Measurements from ENCODE around the gene RNF126. TPM values are rescaled to one million over a fixed set of nuclear protein-coding genes. Genes with fewer than 3 reads are reported as not detected.

Gene RNF126
- total and polyA plus RNA-seq, 2 experiments from 2014 or later, result 95.7 to 112 TPM

- peaks cover 6% of the 10 kb centered on the region for H3K4me1 Mint-ChIP-seq
- Histone ChIP-seq H3K4me2 (no peak overlapping the region), H3F3A (replicated peaks; ENCODE audit: low read depth) (no peaks in the 10 kb centered on the region), H4K20me1 (replicated peaks; ENCODE audit: insufficient read depth) (no peaks in the 10 kb centered on the region; the same call in none of the 2 replicates), H3K4me1 (ENCODE audit: insufficient read depth) (no peaks in the 10 kb centered on the region), H3K9me2 (ENCODE audit: insufficient read depth) (no peaks in the 10 kb centered on the region), H3K27ac (ENCODE audit: low read depth) (no peak overlapping the region), H3K4me3 (no peak overlapping the region), H3K36me3 (ENCODE audit: insufficient read depth) (no peaks in the 10 kb centered on the region), H3K79me2 (replicated peaks; ENCODE audit: insufficient read depth) (no peaks in the 10 kb centered on the region), H2AFZ (no peak overlapping the region), H3K27me3 (ENCODE audit: insufficient read depth) (no peaks in the 10 kb centered on the region)
- H3K4me3 Mint-ChIP-seq, result no peak overlapping the region
- peaks cover 8% of the 10 kb centered on the region; the same call in 1 of the 3 replicates for H3K36me3 Mint-ChIP-seq (ENCODE audit: low read depth)
- no peak overlapping the region for H3K27ac Mint-ChIP-seq
- H3K27me3 Mint-ChIP-seq (ENCODE audit: insufficient read depth, low read depth, poor library complexity), result peaks cover 17% of the 10 kb centered on the region
- H3K9me3 Mint-ChIP-seq, result peaks cover 4% of the 10 kb centered on the region; the same call in 1 of the 3 replicates
- no peak for TF ChIP-seq STAT1 (IDR thresholded peaks at IDR 0.05; ENCODE audit: unreplicated experiment)
- no peak for TF ChIP-seq ETS1 (IDR thresholded peaks at IDR 0.05)
- no peak for TF ChIP-seq EZH2phosphoT487 (IDR thresholded peaks at IDR 0.05; ENCODE audit: unreplicated experiment)
- TF ChIP-seq ZNF114 (CRISPR knock-in tag; IDR thresholded peaks at IDR 0.05), result no peak
- TF ChIP-seq JUNB (IDR thresholded peaks at IDR 0.05; ENCODE audit: unreplicated experiment), result no peak
- TF ChIP-seq NANOG (IDR thresholded peaks at IDR 0.05; ENCODE audit: borderline replicate concordance), result no peak
- TF ChIP-seq ZNF462 (CRISPR knock-in tag; IDR thresholded peaks at IDR 0.05), result no peak
- TF ChIP-seq POLR2AphosphoS5 (IDR thresholded peaks at IDR 0.05; ENCODE audit: low read depth), result no peak
- TF ChIP-seq CTCF (conservative IDR thresholded peaks at IDR 0.05; ENCODE audit: low read depth in 2 of 2), result no peak
- DNase-seq (ENCODE audit: low spot score) (no peak), ATAC-seq (no peak)
Observed at GRCh38 chr19:611481-611868, 51.5 kb downstream of the RNF126 start.
